Stimulated activated CD4-positive, alpha-beta T cell treated with anti-CD3 and anti-CD28 coated beads, Interleukin-15, amount 100 ng/mL, for 1 hour (primary cell): ENCODE results near the gene H1-8.

Experiments used
- DNase-seq, 2 donors: peaks; one replicate each; pipeline ENCODE4 v3.0.0-alpha.2; 2020; ENCODE audit warnings: low read depth in 1 of 2, low spot score in 1 of 2

Gene H1-8

DNA sequence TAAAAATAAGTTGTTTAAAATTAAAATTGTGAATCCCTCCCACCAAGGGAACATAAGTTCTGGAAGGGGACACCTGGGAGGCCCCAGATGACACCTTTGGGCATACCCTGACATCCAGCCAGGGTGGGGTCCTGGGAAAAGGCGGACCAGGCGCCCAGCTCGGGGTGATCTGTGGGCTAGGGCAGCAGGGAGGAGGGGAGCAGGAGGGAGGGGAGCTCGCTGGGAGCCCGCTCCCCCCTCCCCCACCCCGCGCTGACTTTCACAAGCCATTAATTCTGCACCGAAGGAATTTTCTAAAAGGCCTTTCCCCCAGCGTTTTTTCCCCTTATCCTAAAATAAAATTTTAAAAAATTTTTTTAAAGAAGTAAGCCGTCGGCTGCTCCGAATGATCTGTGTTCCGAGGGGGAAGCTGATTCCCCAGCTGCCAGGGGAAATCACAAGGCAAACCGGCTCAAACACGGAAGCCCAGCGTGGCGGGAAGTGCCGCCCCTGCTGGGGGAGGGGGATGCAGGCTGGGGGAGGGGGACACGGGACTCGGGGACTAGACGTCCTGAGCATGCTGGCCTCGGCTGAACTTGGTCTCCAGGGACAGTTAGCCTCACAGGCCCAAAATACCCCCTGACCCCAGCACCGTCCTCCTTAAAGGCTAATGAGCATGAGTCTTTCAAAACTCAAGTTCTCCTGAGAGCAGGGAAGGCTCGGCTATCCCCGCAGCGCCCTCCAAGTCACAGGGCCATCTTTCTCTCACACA lies 49.6 kb downstream of the H1-8 start:
- DNase-seq: no peak

DNA sequence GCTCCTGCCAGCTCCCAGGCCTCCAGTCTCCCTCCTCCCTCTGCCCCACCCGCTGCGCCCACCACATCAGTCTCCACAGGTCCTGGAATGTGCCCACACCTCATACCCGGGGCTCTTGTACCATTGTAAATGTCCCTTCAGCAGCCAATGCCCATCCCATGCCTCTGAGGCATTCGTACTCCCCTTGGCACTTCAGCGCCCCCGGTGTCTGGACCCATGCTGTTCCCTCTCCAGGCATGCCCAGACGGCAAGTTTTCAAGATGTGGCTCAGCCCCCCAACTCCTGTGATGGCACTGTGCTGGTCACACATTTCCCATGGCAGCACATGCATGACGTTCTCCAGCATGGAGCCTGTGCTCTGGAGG lies 50.2 kb downstream of the H1-8 start:
- DNase-seq: no peak

DNA sequence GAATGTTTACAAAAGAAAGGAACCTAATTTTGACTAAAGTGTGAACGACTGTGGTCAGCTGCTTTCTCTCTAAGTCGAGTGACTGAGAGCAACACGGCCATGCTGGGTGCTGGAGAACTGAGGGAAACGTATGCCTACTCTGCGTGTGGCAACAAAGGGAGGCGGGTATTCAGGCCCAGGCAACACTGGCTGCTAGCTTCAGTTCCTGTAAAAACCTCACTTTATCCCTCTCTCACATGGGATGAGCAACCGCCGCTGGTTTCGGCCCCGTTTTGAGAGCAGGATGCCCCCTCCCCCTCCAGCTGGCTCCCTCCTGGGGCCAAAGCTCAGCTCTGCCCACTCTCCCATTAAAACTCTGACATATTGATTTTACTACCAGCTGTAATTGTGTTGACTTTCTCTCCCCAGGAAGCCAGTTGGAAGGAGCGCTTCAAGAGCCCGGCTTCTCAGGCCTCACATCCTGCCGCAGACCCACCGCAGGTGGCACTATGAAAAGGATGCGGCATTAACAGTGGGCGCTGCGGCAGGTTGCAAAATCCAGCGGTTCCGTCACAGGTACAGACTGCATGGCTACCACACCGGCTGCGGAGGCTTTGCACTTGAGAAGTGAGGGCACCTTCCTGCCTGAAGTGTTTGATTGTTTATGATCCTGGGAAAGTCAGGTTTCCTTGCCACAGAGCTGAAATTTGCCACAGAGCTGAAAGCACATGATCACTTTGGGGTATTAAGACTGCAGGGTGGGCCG lies 50.8 kb downstream of the H1-8 start:
- DNase-seq: no peak

DNA sequence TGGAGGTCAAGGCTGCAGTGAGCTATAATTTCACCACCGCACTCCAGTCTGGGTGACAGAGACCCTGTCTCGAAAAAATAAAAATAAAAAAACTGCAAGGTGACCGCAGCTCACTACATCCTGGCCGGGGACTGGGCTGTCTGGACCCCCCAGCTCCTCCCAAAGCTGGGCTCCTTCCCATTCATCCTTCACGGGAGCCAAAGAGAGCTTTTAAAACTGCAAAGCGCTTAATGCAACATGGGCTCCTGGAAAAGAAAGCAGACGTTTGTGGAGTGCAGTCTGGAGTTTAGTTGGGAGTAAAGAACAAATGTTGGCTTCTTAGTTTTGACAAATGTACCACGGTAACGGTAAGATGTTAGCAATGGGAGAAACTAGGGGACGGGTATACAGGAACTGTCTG lies 51.4 kb downstream of the H1-8 start:
- DNase-seq: no peak

- no peak for DNase-seq
Observed at GRCh38 chr3:129594907-129595390, 52.0 kb downstream of the H1-8 start.

DNA sequence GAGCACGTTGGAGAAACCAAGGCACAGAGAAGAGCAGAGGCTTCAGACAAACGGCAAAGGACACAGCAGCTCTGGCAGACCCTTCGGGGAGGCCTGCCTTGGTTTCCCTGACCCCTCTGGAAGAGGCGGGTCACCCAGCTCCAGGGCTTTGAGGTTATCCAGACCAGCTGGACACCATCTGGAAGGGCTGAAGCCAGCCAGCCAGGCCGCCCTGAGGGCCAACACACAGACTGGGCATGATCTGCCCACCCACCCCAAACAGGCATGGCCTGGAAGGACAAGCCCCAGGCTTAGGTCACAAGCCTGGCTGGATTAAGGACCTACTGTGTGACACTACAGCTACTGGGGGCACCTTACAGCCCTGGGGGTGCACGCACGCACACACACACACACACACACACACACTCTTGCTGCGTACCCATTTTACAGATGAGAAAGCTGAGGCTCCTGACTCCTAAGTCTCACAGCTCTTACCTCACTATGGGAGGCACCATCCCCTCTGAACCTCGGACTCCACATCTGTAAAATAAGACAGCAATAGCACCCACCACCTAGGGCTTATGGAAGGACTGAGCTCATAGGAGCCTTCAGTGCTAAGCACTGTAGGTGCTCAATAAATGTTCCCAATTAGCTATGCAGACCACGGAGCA lies 52.7 kb downstream of the H1-8 start:
- no peak for DNase-seq

DNA sequence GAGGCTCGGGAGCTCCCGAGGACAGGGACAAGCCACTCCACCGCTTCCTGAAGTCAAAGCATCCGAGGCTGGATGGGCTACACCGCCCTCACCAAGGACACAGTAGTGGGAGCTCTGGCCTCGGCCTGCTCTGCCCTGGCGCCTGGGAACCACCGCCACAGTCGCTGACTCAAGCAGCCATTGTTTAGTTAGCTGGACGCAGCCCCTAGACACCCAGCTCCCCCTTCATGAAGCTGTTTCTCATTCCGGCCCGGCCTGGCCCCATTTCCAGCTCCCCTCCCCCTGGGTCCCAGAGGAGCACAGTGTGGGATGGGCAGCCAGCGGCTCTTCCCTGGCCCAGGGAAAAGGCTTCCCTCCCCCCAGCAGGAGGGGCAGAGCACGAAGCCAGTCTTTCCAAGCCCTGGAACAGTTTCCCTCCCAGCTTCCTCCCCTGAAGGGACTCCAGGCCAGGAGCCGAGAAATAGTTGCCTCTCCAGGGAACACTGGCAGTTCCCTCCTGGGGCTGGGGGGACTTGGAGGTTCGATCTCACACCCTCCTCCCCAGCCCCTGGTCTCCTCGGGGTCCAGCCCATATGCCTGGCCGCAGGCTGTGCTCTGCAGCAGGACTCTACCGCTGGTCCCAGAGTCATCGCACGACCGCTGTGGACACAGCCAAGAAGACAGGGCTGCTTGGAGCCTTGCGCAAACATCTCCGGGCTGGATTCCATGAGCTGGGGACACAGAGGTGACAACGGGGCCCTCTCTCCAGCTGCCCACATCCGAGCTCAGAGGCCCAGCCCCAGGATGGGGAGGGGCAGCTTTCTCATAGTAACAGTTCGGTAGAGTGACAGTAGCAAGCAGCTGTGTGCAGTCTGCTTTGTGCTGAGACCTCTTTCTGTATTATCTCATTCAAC lies 53.5 kb downstream of the H1-8 start:
- DNase-seq: no peak

- no peak for DNase-seq
Observed at GRCh38 chr3:129597087-129597999, 54.4 kb downstream of the H1-8 start.

GRCh38 chr3:129598000-129598381 lies 55.0 kb downstream of the H1-8 start:
- no peak for DNase-seq

DNA sequence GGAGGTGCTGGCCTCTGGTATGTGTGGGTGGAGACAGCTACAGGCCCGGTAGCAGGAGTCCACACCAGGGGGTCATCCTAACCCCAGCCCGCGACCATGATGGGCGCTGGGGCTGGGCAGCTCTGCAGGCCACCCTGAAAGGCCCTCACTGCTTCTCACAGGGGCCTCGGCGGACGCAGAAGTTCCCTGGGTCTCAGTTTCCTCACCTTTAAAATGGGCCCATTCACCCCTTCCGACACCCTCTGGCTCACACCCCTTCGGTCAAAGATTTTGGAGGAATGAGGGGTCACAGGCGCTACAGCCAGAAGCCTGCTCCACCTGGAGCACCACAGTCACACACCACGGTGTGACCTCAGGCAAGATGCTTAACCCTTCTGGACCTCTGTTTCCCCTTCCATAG lies 55.5 kb downstream of the H1-8 start:
- no peak for DNase-seq

- no peak for DNase-seq
Observed at GRCh38 chr3:129599073-129599472, 56.1 kb downstream of the H1-8 start.

- DNase-seq: no peak
Observed at GRCh38 chr3:129599607-129600006, 56.6 kb downstream of the H1-8 start.

DNA sequence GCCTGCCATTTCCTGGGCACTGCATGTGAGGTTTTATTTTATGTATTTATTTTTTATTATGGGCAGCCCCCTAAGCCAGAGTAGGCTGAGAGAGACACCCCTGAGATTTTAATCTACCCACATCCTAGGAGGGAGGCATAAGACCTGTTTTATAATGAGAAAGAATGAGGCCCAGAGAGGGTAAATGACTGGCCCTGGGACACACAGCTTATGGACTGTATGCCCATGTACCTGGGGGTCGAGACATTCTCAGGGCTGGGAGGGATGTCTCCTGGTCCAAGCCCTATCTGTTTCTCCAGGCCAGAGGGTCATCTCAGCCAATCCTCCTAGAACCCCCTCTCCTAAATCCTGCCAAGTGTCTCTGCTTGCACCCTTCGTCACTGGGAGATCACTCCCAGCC lies 57.4 kb downstream of the H1-8 start:
- no peak for DNase-seq
